ENCODE data around the gene ZNF229. TPM values are rescaled to one million over a fixed set of nuclear protein-coding genes. Genes with fewer than 3 reads are reported as not detected.

The ZNF229 gene
- total RNA-seq: 14.1 and 15.2 TPM in 2 replicates

GRCh38 chr19:44447916-44448674 lies at the start of gene ZNF229:
TSS of gene ZNF229 (minus strand) at chr19:44448472. CDS start at chr19:44442847, 5,625 bp downstream.

GRCh38 chr19:44401139-44402115 lies 46.8 kb downstream of the ZNF229 start, which contains the start of gene ZNF285:
TSS of gene ZNF285 (minus strand) at chr19:44401608. CDS start at chr19:44397213, 4,395 bp downstream.

Other genes with a start within 250 kb of the ZNF229 start
- 32.3 and 34.8 TPM in 2 replicates for gene ZNF227, start 235.9 kb downstream of the ZNF229 start, total RNA-seq
- 1.9 and 2.6 TPM in 2 replicates for gene ZNF233, start 188.6 kb downstream of the ZNF229 start, total RNA-seq
- 4.5 and 6.5 TPM in 2 replicates for gene ZNF235, start 143.4 kb downstream of the ZNF229 start, total RNA-seq
- 7.9 and 9.6 TPM in 2 replicates for gene ZNF112, start 91.8 kb downstream of the ZNF229 start, total RNA-seq
- 4.0 and 9.5 TPM in 2 replicates for gene ZNF285, start 46.9 kb downstream of the ZNF229 start, total RNA-seq
- 8.8 and 11.2 TPM in 2 replicates for gene ZNF180, start 52.0 kb upstream of the ZNF229 start, total RNA-seq
- gene CEACAM20, start 81.2 kb upstream of the ZNF229 start, total RNA-seq: not detected in 2 replicates
- 0.17 TPM in 1 of 2 replicates, not detected in the other for gene IGSF23, start 165.1 kb upstream of the ZNF229 start, total RNA-seq
- gene PVR, start 195.4 kb upstream of the ZNF229 start, total RNA-seq: 43.5 and 69.3 TPM in 2 replicates
- 1.2 and 2.6 TPM in 2 replicates for gene CEACAM19, start 223.0 kb upstream of the ZNF229 start, total RNA-seq

Measured in smooth muscle cell of trachea (primary cell).